Thyroid gland (tissue), 4 donors: ENCODE data around the gene TMC2.

Experiments used
- CTCF ChIP-seq, 6 experiments: fragments of 200-600 bp in 3 of 6; fragments of 450-650 bp in 3 of 6; sonication (generic) in 3 of 6; IDR thresholded peaks; one replicate each; pipeline ENCODE4 v1.5.1; 2016 to 2019; ENCODE audit warnings: antibody characterized with exemption in 6 of 6, mild to moderate bottlenecking in 2 of 6, inconsistent platforms in 1 of 6, moderate library complexity in 1 of 6
- POLR2A ChIP-seq, 2 donors: fragments of 450-650 bp; IDR thresholded peaks; one replicate each; pipeline ENCODE4 v1.6.1; 2017; ENCODE audit warnings: antibody characterized with exemption in 2 of 2, mild to moderate bottlenecking in 2 of 2, moderate library complexity in 1 of 2

GRCh38 chr20:2637246-2637645 lies 100.9 kb downstream of the TMC2 start:
- TF ChIP-seq CTCF (IDR thresholded peaks at IDR 0.05): no peak
- TF ChIP-seq POLR2A (IDR thresholded peaks at IDR 0.05): no peak
